Eye (tissue), 1 donor: ENCODE measurements around the gene ZNRD2.

Experiments
- DNase-seq: peaks from one replicate; pipeline ENCODE4 v3.0.0-alpha.2; 2015

ZNRD2 gene

DNA sequence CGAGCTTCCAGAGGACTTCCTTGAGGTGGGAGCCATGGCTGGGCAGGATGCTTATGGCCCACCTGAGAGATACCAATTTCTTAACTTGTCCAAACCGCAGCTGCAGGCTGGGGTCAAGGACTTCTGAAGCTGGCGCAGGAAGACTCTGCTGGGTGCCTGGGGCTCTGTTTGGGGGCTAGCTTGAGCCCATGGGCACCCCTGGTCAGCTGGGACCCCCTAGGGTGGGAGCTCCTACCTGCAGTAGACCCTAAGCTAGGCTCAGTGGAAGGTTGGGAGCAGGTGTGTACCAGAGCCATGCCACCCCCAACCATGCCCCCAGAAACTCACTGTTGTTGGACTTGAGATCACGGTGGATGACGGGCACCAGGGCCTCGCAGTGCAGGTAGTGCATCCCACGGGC lies 42.4 kb downstream of the ZNRD2 start:
- DNase-seq, result no peak

DNA sequence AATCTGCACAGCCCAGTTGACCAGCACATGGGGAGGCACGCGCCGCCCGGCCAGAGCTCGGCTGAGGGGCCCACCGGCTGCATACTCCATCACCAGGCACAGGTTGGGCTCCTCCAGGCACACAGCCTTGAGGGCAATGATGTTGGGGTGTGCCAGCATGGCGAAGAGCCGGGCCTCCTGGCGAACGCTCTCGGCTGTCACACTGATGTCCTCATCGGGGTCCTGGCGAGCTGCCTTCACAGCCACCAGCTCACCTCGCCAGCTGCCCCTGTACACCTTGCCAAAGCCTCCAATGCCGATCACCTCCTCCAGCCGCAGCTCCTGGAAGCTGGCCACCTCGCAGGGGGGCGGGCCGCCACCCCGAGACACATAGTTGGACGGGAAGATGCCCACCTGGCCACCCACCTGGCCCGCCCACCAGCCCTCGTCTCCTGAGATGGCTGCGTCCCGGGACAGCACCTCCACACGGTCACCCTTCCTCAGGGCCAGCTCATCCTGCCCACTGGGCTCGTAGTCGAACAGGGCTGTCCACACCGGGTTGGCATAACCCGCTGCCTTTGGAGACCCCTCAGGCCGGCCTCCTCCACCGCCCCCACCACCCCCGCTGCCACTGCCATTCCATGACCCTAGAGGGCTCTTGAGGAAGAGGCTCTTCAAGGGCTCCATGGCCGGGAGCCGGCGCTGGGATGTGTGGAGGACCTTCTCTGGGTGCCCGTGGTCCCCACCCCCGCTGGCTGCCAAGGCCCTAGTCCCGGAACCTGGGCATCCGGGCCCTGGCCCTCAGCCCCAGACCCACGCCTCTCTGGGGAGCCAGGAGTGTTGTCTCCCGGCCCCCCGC lies 43.0 kb downstream of the ZNRD2 start:
- peak; percentile 28 for DNase-seq

DNA sequence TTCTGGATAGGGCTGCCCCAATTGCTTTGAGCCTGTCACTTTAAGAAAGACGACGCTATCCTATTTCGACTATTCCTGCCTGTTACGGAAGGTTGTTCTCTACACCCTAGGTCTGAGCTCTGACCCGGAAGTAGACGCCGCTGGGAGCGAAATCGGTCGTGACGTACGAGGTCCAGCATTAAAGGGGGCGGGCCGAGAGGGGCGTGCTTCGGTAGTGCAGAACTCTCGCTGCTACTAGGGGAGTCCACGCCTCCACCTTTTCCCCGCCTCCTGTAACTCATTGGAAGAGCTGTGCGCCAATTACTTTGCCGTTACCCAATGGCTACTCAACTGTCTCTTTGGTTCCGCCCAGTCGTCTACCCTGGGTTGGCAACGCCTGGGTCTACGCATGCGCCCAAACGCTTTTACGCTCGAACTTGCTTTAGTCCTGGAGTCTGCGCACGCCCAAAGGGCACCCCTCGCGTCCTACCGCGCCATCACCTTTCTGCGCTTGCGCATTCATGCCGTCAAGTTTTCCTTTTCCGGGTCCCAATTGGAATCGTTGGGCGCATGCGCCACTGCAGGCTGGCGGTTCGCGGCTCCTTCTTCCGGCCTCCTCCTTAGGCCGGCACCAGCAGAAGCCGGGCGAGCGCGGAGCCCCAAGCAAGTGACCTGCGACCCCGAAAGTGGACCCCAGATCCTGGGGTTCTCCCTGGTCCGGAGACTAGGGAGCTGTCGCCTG lies 45.1 kb downstream of the ZNRD2 start, which contains the start of gene PCNX3:
Gene PCNX3 (plus strand): TSS at position 548 of the 721 bp plus-strand sequence. CDS start 536 bp downstream, outside the sequence.
- DNase-seq, result peak; percentile 100

DNA sequence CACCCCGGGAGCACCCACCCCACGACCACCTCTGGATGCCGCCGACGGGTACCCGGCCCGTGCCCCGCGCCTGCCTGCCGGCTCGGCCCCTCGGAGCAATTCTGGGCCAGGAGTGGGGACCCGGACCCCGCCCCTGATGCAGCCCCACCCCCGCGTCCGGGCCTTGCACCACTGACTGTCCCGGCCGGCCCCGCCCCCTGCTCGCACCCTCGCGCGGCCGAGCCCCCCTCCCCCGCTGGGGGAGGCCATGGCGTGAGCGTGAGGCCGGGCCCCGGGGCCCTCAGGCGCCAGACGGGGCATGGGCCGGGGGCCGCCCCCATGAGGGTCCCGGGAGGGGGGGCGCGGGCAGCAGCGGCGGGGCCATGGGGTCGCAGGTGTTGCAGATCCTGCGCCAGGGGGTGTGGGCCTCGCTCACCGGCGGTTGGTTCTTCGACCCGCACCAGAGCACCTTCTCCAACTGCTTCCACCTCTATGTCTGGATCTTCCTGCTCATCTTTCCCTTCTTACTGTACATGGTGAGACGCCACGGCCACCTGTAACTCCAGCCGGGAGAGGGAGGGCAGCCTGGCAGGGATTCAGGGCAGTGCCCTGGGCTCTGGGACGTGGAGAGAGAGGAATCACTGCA lies 45.8 kb downstream of the ZNRD2 start:
- DNase-seq, result no peak

DNA sequence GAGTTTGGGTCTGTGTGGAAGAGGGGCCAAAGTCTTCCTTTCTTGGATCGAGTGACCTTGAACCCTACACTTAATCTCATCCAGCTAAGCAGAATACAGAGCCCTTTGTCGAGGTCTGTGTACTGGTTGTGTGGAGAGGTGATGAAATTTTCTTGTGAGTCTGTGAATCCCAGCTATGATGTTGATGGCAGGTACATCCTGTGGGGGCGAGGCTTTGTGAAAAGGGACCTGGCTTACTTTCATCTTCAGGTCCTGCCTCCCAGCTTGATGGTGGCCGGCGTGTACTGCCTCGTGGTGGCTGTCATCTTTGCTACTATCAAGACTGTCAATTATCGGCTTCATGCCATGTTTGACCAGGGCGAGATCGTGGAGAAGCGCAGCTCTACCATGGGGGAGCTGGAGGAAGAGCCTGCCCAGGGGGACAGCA lies 46.3 kb downstream of the ZNRD2 start:
- DNase-seq, result no peak

DNA sequence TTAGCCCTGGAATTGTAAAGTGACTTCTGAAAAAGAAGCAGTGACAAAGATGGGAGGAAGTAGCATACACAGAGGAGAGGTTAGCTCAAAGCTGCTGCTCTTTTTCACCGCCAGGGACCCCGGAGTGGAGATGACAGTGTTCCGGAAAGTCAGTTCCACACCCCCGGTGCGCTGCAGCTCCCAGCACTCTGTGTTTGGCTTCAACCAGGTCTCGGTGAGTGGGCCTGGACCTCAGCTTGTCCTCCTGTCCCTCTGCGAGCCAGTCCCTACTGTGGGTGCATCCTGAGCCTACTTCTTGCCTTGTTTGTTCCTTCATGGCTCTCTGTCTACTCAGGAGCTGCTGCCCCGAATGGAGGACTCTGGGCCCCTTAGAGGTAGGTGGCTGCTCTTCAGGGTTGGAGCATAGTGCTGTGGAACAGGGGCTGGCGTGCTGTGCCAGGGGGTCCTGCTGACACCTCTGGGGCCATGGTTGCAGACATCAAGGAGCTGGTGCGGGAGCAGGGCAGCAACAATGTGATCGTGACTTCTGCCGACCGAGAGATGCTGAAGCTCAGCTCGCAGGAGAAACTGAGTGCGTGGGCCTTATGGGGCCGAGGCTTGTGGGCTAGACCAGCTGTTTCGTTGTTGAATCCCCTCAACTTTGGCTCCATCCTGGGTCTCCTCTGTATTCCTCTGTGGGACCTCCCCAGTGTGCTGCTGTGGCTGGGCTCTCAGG lies 47.0 kb downstream of the ZNRD2 start:
- no peak for DNase-seq

DNA sequence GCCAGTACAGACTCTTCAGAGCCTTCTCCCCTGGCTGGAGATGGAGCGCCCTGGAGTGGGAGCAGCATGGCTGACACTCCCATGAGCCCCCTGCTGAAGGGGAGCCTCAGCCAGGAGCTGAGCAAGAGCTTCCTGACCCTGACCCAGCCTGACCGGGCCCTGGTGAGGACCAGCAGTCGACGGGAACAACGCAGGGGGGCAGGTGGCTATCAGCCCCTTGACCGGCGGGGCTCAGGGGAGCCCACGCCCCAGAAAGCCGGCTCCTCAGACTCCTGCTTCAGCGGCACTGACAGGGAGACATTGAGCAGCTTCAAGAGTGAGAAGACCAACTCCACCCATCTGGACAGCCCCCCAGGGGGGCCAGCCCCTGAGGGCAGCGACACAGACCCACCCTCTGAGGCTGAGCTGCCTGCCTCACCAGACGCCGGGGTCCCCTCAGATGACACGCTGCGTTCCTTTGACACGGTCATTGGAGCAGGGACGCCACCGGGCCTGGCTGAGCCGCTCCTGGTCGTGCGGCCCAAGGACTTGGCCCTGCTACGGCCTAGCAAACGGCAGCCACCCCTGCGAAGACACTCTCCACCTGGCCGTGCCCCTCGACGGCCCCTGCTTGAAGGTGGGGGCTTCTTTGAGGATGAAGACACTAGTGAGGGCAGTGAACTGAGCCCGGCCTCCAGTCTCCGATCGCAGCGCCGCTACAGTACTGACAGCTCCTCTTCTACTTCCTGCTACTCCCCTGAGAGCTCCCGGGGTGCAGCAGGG lies 47.9 kb downstream of the ZNRD2 start:
- DNase-seq, result no peak

DNA sequence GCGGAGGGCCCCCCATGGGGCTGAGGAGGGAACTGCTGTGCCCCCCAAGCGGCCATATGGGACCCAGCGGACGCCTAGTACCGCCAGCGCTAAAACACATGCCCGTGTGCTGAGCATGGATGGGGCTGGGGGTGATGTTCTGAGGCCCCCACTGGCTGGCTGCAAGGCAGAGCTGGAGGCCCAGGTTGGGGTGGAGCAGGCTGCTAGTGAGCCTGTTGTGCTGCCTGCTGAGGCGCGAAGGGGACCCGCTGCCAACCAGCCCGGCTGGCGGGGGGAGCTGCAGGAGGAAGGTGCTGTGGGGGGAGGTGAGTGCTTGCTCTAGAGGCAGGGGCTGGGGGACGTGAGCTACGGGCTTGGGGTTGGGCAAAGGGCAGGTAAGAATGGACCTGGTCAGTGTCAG lies 48.5 kb downstream of the ZNRD2 start:
- DNase-seq, result no peak

DNA sequence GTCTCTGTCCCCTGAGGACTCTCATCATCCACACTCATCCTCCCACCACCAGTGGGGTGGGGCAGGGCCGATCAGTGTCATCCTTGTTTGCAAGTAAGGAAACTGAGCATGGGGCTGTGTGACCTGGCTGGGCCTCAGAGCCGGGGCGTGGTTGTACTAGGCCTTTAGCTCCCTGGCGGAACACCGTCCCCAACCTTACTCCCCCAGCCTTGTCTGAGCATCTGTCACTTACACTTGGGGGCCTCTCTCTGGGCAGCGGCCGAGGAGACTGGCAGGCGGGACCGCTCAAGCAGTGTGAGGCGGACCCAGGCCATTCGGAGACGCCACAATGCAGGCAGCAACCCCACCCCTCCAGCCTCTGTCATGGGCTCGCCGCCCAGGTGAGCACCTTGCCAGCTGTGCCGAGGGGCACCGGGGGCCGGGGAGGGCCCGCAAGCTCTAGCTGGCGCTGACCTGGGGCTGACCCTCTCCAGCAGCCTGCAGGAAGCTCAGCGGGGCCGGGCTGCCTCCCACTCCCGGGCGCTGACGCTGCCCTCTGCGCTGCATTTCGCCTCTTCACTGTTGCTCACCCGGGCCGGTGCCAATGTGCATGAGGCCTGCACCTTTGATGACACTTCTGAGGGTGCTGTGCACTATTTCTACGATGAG lies 49.1 kb downstream of the ZNRD2 start:
- DNase-seq, result no peak

DNA sequence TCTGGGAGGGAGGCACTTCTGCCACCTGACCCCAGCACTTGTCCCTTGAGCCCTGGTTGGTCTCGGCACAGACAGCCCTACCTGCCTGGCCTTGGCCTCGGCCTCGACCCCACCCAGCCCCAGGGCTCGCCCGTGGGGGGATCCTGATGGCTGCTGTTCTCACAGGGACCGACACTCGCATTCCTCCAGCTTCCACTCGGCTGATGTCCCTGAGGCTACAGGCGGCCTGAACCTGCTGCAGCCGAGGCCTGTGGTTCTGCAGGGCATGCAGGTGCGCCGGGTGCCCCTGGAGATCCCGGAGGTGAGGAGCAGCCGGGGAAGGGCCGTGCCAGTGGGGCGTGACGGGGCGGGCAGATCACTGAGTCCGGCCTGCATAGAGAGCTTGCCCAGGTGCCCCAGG lies 50.4 kb downstream of the ZNRD2 start:
- no peak for DNase-seq

DNA sequence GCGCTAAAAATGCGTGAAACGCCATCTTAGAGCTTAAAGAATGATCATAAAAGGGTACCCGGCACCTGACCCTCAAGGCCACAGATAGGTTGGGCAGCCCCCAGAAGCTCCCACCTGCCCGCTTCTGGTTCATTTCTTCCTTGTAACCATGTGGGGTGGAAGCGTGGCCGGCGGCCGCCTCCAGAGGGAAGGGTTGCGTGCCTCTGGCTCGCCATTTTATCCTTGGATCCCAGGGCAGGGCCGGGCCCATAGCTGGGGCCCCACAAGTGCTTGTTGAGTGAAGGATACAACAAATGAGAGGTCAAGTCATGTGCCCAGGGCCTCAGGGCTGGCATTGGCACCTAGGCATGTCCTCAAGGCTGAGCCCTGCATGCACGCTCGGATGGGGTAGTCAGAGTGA lies 51.2 kb downstream of the ZNRD2 start:
- DNase-seq, result no peak
